Measurements from ENCODE around the gene MOB3A.

Gene MOB3A

DNA sequence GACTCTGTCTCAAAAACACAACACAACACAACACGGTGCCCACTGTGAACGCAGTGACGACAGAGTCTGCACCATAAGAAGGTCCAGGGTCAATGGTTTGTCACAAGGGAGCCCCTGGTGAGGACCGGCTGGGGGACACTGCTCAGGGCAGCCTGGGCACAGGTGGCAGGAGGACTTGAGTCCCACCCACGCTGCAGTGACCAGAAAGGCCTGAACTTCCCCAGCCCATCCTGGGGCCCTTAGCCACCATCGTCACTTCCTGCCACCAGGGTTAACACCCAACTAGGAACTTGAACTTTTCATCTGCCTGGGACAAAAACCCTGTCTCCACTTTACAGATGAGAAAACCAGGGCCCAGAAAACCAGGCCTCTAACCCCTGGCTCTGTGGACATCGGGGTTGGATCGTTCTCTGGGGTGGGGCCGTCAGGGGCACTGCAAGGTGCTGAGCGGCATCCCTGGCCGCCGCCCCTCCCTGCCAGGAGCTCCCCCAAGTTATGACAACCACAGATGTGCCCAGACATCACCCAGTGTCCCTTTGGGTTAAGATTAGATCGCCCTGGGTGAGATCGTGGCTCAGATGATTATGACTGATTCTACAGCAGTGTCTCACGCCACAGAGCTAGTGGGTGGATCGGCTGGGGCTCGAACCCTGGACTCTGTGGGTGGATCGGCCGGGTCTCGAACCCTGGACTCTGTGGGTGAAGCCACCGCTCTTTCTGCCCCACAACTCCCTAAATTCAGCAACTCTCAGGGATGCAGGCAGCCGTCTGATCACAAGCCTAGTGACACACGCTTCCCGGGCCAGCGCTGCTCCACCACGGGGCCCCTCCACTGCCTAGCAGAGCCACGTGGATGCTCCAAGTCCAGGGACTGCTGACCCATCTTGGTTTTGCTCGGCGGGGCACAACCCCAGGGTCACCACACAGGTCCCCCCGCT lies 14.0 kb downstream of the MOB3A start:
- no peak for DNase-seq

DNA sequence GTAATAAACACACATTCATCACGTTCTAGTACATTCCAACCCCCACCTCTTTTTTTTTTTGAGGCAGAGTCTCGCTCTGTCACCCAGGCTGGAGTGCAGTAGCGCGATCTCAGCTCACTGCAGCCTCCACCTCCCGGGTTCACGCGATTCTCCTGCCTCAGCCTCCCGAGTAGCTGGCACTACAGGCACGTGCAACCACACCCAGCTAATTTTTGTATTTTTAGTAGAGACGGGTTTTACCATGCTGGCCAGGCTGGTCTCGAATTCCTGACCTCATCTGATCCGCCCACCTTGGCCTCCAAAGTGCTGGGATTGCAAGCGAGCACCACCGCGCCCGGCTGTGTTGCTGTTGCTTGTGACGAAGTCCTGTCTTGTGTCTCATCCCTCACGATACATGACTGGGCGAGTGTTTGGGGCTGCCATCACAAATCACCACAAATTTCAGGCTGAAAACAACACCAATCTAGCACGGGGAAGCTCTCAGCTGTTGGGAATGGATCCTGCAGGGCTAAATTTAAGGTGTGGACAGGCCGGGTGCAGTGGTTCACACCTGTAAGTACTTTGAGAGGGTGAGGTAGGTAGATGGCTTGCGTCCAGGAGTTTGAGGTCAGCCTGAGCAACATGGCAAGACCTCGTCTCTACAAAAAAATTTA lies 15.7 kb downstream of the MOB3A start:
- no peak for DNase-seq

DNA sequence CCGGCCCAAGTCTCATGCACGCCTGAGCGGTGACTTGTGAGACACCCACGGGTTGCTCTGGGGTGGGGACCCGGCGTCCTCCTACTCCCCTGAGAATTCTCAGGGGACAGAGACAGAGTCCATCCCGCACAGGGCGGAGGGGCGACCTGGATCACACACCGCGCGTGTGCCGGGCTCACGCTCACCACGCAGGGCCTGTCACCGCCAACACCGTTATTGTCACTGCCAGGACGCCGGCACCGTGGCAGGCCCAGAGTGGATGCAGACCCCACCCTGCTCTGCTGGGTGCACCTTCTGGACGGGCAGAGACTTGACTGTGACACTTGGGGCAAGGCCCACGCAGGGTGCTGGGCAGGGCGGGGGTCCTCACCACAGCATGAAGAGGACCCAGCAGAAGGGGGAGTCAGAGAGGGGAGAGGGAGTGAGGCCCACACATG lies 16.2 kb downstream of the MOB3A start:
- DNase-seq, result no peak

DNA sequence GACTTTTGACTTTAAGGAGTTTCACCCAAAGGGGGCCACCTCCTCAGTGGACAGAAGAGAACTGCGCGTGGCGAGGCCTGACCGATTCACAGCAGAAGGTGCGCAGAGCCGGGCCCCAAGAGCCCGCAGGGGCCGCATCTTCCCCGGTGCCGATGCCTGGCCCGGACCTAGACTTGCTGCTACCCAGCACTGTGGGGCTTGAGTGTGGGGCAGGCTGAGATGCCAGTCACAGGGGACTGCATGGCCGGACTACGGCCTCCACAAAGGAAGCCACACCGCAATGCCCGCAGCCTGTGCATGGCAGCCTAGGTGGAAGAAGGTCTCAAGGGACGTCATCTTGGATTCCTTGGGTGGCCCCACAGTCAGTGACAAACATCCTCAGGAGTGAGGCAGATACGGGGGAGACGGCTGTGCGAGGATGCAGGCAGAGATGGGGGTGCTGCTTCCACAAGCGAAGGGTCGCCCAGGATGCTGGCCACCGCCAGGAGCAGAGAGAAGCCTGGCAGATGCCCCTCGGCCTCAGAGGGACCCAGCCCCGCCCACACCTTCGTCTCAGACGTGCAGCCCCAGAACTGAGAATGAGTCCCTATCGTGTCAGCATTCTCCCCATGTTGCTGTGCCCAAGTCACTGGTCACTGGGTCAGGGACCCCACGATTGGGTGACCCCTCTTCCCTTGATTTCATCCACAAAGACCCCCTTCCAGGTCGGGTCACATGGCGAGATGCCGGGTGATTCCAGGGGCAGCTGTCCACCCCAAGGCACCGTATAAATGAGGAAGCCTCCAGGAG lies 16.9 kb downstream of the MOB3A start:
- DNase-seq, result no peak

DNA sequence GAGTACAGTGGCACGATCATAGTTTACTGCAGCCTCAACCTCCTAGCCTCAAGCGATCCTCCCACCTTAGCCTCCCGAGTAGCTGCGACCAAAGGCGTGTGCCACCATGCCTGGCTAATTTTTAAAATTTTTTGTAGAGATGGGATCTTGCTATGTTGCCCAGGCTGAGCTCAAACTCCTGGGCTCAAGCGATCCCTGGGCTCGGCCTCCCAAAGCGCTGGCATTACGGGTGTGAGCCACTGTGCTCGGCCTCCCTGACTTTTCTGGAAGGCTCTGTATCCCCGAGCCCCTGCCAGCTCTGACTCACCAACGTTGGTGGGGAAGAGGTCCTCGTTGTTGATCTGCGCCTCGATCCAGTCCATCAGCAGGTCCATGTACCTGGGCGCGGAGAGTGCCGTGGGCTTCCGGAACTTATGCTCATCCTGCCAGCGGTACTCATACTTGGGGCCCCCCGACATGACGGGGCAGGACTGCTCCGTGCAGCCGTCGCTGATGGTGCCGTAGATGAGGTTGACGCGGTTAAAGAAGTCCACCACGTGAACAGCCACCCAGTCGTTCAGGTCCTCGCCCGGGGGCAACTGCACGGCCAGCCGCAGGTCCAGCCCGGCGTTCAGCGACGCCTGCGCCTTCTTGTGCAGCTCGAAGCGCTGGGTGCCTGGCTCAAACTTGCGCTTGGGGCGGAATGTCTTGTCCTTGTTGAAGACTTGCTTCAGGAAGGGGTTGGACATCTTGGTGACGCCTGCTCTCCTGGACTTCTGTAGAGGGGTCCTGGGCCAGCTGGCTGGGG lies 18.1 kb downstream of the MOB3A start:
- no peak for DNase-seq

DNA sequence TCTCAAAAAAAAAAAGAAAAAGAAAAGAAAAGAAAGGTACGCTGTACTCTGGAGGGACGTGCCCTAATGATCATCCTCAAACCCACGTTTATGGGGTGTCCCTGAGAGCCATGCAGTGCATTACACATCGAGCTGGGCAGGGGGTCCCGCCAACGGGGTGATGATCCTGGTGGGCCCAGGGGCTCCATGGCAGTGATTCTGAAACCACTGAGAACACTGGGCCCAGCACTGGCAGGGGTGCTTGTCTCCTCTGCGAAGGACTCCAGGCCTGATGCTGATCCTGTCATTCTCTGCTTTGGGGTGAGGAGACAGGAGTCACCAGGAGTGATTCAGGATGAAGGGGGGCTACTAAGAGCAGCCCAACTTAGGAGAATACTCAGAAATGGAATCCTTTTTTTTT lies 18.7 kb downstream of the MOB3A start:
- no peak for DNase-seq

DNA sequence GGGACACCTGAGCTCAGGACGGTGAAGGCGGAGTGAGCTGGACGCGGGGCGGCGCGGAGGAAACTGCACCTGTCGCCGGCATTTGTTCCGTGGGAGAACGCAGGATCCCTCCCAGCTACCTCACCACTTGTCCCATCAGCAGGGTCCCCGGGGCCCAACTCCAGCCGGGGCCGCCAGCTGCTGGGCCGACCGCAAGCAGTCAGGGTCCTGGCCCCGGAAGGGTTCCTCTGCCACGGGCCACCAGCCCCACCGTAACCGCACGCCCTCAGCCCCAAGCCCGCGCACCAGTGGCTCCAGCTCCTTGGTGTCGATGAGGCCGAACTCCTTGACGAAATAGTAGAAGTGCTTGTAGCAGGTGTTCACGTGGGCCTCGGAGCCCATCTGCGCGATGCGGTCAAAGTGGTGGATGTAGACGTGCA lies 19.6 kb downstream of the MOB3A start:
- no peak for DNase-seq

DNA sequence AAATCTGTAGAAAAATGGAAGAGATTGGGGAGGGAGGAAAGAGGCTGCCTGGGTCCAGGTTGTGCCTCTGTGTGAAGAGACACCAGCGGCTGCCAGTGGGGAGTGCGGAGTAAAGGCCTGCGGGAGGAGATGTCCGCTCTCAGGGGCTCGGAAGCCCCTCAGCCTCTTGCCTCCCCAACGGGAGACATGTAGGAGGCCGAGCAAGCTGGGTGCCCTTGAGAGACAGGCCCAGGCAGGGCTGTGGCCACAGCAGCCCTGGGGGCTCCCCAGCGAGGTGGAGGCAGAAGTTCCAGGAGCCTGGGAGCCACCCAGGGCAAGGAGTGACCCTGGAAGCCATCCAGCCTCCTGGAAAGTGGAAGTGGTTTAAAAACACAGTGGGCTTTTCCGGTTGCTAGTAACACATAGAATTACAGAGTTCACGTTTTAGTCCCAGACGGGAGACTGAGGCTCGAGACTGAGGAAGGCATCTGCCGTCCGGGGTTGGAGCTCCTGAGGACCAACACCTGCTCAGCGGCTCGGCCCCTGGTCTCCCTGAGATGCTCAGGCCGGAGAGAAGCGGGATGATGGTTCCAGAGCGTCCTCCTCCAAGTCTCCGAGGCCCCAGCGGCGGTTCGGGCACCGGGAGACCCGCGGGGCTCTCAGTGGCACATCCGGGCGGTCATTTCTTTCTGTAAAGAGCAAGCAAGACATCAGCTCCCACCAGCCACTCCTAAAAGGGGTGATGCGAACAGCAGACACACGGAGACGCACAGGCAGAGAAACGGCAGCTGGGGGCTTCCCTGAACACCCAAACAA lies 23.2 kb downstream of the MOB3A start:
- DNase-seq, result no peak

DNA sequence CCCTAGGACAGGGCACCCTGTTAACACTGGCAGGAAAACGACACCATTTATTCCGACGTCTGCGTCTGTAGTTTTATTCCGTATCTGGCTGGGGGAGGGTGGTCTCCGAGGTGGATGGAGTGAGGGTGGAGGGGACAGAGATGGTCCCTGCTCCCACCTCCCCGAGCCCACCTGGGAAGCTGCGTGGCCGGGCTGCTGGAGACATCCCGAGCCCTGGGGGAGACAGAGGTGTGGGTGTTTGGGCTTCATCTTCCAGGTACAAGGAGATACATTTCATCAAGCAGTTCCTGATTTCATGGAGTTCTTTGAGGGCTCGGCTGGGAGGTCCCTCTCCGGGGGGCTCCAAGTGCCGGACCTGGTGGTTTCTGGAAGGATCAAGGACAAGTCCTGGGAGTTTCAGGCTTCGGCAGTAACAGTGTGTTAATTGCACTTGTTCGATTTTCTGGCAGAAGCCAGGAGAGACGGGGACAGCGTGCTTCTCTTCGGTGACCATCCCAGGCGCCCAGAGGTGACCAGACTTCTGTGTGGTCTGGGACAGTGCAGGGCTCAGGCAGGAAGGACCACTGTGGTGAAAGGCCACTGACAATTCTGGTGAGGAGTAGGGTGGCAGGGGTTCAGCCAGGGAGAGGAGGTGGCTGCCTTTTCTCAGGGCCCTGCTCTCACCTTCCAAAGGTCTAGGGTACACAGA lies 25.0 kb downstream of the MOB3A start:
- DNase-seq, result no peak

DNA sequence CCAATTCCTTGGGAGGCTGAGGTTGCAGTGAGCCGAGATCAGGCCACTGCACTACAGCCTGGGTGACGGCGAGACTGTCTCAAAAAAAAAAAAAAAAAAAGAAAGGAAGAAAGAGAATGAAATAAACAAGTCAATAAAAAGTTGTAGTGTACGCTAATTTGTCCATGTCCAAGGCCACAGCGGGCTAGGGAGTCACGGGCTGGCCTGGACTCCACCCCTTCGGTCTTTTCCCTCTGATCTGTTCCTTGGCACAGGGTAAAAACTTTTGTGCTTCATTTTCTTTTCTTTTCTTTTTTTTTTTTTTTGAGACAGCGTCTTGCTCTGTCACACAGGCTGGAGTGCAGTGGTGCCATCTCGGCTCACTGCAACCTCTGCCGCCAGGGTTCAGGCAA lies 25.7 kb downstream of the MOB3A start:
- no peak for DNase-seq

DNA sequence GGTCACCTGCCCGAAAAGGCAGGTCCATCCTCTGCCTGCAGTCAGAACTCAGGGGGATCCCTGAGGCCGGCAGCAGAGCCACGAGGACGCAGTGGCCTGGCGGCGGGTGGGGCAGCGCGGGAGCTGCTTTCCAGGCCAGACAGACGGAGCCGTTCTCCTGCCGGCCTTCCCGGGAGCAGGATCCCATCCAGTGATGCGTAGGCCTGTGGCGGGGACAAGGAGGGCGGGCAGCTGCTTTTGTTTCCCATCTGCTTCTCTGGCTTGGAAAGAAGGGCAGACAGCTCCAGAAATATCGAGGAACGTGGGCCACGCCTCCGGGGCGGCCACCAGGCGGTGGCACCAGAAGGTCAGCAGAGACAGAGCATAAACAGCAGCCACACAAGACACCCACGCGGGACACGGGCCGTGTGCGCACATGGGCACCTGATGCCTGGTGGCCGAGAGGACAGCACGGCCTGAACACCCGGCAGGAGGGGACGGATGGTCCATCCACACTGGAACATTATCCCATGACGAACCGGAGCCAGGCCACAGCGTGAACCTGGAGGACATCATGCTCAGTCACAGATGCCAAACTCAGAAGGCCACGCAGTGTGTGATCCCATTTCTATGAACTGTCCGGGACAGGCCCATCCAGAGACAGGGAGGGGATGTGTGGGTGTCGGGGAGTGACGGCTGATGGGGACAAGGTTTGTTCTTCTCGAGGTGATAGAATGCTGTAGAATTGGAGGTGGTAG lies 31.2 kb downstream of the MOB3A start:
- DNase-seq, result no peak

DNA sequence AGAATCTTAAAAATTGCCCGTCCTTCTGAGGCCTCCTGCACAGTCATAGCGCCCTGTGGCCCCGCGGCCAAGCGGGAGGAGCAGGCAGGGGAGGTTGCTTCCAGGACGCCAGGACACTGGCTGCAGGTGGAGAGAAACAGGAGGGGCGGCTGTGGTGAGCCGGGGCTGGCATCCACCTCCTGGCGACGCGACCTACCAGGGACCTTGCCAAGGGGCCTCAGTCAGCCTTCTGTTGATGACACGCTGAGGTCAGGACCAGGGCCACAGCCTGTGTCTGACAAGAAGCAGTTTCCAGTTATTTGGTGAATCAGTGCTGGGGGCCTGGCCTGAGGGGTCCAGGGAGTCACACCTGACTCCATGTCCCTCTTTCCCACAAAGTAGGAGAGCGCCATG lies 31.7 kb downstream of the MOB3A start:
- no peak for DNase-seq

DNA sequence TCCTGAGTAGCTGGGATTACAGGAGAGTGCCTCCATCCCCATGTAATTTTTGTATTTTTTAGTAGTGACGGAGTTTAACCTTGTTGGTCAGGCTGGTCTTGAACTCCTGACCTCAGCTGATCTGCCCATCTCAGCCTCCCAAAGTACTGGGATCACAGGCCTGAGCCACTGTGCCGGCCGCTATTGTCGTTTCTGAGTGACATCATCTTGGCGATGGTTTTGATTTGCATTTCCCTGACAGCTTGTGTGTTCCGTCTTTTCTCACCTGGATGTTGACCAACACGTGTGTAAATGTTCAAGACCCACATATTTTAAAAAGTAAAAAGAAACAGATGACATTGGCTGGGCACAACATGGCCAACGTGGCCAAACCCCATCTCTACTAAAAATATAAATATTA lies 32.3 kb downstream of the MOB3A start:
- DNase-seq, result no peak

DNA sequence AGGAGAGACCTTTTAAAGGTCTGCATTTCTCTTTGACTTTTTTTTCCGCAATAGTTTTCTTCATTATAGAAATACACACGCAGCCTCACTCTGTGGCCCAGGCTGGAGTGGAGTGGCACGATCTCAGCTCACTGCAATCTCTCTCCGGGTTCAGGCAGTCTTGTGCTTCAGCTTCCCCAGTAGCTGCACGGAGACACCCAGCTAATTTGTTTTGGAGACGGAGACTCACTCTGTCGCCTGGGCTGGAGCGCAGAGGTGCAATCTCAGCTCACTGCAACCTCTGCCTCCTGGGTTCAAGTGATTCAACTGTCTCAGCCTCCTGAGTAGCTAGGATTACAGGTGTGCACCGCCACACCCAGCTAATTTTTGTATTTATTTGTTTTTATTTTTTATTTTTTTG lies 33.4 kb downstream of the MOB3A start:
- no peak for DNase-seq

DNA sequence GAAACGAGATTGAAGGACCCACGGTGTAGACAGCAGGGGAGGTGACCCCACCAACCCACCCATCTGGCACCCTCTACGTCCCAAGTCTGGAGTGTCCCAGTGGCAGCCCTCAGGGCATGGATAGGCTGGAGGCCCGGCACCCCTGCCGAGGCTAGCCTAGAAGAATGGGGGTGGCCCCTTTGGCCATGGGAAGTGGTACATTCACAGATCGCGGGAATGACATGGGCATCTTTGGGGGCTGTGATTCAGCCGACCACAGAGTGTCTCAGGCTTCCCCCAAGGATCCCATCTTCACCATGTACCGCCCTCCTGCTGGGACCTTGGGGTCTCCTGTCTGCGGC lies 33.8 kb downstream of the MOB3A start:
- DNase-seq, result no peak

DNA sequence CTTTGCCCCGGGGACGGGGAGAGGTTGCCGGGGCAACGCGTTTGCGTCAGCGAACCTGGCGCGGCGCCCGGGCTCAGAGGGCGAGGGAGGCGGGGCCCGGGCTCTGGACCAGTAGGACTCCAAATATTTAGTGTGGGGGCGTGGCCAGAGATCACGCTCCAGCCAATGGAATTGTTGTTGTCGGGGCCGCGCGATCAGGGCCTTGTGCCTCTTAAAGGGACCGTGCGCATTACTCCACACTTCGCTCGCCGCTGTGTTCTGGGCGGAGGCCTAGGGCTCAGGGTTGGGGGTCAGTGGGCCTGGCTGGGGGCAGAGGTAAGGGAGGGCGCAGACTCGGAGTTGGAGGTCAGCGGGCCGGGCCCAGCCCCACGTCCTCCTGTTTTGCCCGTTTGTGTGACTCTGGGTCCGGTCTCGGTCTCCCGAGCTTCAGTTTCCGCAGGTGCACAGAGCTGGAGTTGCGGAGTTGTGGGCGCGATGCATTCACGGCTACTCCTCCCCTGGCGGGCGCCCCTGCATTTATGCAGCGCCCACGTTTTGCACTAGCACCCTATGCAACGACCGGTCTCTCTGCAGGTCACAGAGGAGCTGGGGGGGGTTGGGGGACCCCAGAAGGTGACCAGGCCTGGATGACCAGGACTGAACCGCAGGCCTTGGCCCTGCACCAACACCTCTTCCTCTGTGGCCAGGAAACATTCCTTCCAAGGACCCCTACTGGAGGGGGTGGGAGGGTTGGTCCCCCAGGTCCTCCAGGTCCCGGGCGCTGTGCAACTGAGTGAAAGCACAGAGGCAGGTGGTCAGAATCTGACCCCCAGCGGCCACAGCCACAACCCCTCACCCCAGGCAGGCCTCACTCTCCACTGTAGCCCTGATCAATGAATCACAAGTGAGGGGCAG lies 34.4 kb downstream of the MOB3A start:
- DNase-seq, result peak; percentile 96

DNA sequence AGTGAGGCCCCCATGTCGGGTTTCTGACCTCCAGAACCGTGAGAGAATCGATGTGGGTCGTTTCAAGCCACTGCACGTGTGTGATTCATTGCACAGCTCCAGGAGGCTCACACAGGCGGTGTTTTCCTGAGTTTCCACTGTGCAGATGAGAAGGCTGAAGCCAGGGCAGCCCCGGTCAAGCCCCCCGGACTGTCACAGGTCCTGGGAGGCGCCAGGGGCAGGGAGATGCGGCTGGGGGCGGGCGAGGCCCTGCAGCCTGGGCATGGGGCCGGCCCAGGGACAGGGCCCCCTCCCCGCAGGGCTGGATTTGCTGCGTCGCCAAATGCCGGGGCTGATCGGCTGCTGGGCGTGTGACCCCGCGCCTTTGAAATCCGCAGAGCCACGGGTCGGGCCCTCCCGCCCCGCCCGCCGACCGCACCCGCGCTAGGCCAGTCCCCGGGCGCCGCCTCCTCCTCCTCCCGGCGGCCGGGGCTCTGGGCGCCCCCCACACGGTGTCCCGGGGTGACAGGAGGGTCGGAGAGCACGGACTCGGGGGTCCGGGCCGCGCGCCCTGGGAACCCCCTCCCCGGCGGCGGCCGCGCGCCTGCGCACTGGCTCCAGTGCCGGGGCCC lies 35.1 kb downstream of the MOB3A start:
- no peak for DNase-seq

DNA sequence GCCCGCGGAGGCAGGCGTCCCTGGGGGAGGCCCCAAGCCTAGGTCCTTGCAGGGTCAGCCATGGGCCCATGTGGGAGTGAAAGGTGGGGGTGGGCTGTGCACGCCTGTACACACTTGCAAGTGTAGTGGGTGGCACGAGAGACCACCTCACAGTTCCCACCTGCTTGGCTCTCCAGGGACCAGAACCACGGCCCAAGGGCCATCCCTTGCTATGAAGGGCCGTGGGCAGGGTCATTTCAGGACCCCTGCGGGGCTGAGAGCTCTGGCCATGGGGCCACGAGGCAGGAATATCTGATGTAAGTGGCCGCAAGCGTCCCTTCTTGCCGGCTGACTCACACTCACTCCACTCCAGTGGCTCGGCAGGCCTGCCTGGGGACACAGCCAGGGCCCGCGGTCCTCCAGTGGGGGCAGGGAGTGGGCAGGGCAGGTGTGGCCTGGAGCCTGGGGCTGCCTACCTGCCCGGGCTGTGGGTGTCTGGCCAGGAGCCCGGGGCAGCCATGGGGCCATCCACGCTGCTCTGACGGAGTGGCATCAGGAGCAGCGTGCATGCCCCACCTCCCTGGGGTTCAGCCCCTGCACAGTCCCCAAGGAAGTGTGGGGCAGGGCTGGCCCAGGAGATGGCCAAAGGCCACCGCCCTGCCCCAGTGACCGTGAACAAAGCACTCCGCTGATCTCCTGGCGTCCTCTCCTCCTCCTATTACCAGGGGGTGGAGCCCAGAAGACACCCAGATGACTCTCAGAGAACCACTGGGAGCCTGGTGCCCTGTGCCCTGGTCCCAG lies 36.5 kb downstream of the MOB3A start:
- no peak for DNase-seq
